Activated CD8-positive, alpha-beta memory T cell treated with anti-CD3 and anti-CD28 coated beads, Interleukin-2, amount 50 U/mL, for 1 hour (primary cell): ENCODE results near the gene NUDT19.
"Not testable (repeated sequence)": the region's sequence is repeated elsewhere in the genome, so short reads cannot be mapped to it uniquely, and the experiment has no call there.

Experiments
- DNase-seq: peaks from one replicate; pipeline ENCODE4 v3.0.0-alpha.2; 2020; ENCODE audit errors: extremely low read depth

Gene NUDT19

GRCh38 chr19:32708457-32708856, 16.8 kb downstream of the NUDT19 start:
- DNase-seq, result no peak

GRCh38 chr19:32709032-32709431, 17.4 kb downstream of the NUDT19 start:
- no peak for DNase-seq

- no peak for DNase-seq
These were observed 20.1 kb downstream of the NUDT19 start for GRCh38 chr19:32711747-32712146.

GRCh38 chr19:32716203-32716602, 24.6 kb downstream of the NUDT19 start:
- DNase-seq, result not testable (repeated sequence)

- no peak for DNase-seq
These were observed 25.9 kb downstream of the NUDT19 start for GRCh38 chr19:32717496-32717895.

- DNase-seq, result no peak
These were observed 26.7 kb downstream of the NUDT19 start for GRCh38 chr19:32718286-32718685.

- no peak for DNase-seq
These were observed 28.0 kb downstream of the NUDT19 start, which contains the start of gene TDRD12 for GRCh38 chr19:32719611-32720059. TSS of gene TDRD12 (plus strand) at chr19:32719767. CDS start at chr19:32720073, 306 bp downstream.

GRCh38 chr19:32720216-32720935, 28.8 kb downstream of the NUDT19 start:
- no peak for DNase-seq

GRCh38 chr19:32720936-32721250, 29.3 kb downstream of the NUDT19 start:
- DNase-seq, result no peak

GRCh38 chr19:32735936-32736335, 44.3 kb downstream of the NUDT19 start:
- DNase-seq, result no peak

- DNase-seq, result no peak
These were observed 51.4 kb downstream of the NUDT19 start for GRCh38 chr19:32743021-32743420.

GRCh38 chr19:32743447-32743846, 51.8 kb downstream of the NUDT19 start:
- DNase-seq, result no peak

- no peak for DNase-seq
These were observed 53.1 kb downstream of the NUDT19 start for GRCh38 chr19:32744555-32745325.

GRCh38 chr19:32745594-32746251, 54.1 kb downstream of the NUDT19 start:
- not testable (repeated sequence) for DNase-seq

- not testable (repeated sequence) for DNase-seq
These were observed 55.1 kb downstream of the NUDT19 start for GRCh38 chr19:32746631-32747196.

- no peak for DNase-seq
These were observed 56.9 kb downstream of the NUDT19 start for GRCh38 chr19:32748497-32748896.

GRCh38 chr19:32748948-32749347, 57.3 kb downstream of the NUDT19 start:
- DNase-seq, result no peak

GRCh38 chr19:32749361-32749760, 57.7 kb downstream of the NUDT19 start:
- no peak for DNase-seq

GRCh38 chr19:32750441-32751055, 58.9 kb downstream of the NUDT19 start:
- no peak for DNase-seq

GRCh38 chr19:32751066-32751465, 59.4 kb downstream of the NUDT19 start:
- no peak for DNase-seq

- DNase-seq, result no peak
These were observed 65.6 kb downstream of the NUDT19 start for GRCh38 chr19:32757189-32757588.
